Measurements from ENCODE around the gene DCLK1. TPM values are rescaled to one million over a fixed set of nuclear protein-coding genes. Genes with fewer than 3 reads are reported as not detected.
"Not testable (repeated sequence)": the region's sequence is repeated elsewhere in the genome, so short reads cannot be mapped to it uniquely, and the experiment has no call there.

Gene DCLK1
- total and polyA plus RNA-seq, 9 donors = 3.3 to 37.0 (median 20.7) TPM

- no peak for DNase-seq
- Histone ChIP-seq H3K9me3 (no peaks in the 10 kb centered on the region), H3K36me3 (no peaks in the 10 kb centered on the region), H3K4me3 (no peak overlapping the region), H3K27ac (no peak overlapping the region), H3K4me1 (ENCODE audit: insufficient read depth) (no peaks in the 10 kb centered on the region), H3K27me3 (no peaks in the 10 kb centered on the region)
- intact Hi-C loops (cut with DNase I) = no loop called here
- TF ChIP-seq POLR2A (IDR thresholded peaks at IDR 0.05) (no peak), EP300 (IDR thresholded peaks at IDR 0.05) (no peak), CTCF (IDR thresholded peaks at IDR 0.05) (no peak)
- WGBS, 3 donors = 56 to 74% (median 57%) methylated on average over 2 of the region's 2 CpGs
These were observed 48.8 kb downstream of the DCLK1 start for GRCh38 chr13:36082396-36082795.

- intact Hi-C loops (cut with DNase I) = loop anchor here in 1 of 4 donors (10.0 kb wide), 1 partner anchor 49 kb away; no protein-coding TSS in a partner anchor
- TF ChIP-seq EP300 (IDR thresholded peaks at IDR 0.05) = no peak
- TF ChIP-seq CTCF (IDR thresholded peaks at IDR 0.05) = no peak
- H3K27me3 ChIP-seq = no peaks in the 10 kb centered on the region
- DNase-seq = no peak
- no peaks in the 10 kb centered on the region for H3K9me3 ChIP-seq
- no peak overlapping the region for H3K4me3 ChIP-seq
- H3K4me1 ChIP-seq (ENCODE audit: insufficient read depth) = no peaks in the 10 kb centered on the region
- H3K36me3 ChIP-seq = no peaks in the 10 kb centered on the region
- no peak overlapping the region for H3K27ac ChIP-seq
These were observed 55.0 kb downstream of the DCLK1 start for GRCh38 chr13:36076211-36076610.

GRCh38 chr13:36074659-36075058 lies 56.5 kb downstream of the DCLK1 start:
- WGBS, 3 donors = 48 to 54% (median 50%) methylated on average over 3 of the region's 3 CpGs
- peak in 1 of 5 donors; percentile 20 for DNase-seq
- Histone ChIP-seq H3K36me3 (no peaks in the 10 kb centered on the region), H3K27ac (no peak overlapping the region), H3K4me3 (no peak overlapping the region), H3K4me1 (ENCODE audit: insufficient read depth) (no peaks in the 10 kb centered on the region), H3K9me3 (no peaks in the 10 kb centered on the region), H3K27me3 (no peaks in the 10 kb centered on the region)
- intact Hi-C loops (cut with DNase I) = loop anchor here in 1 of 4 donors (10.0 kb wide), 1 partner anchor 50 kb away; no protein-coding TSS in a partner anchor
- TF ChIP-seq EP300 (IDR thresholded peaks at IDR 0.05) (no peak), CTCF (IDR thresholded peaks at IDR 0.05) (no peak), POLR2A (IDR thresholded peaks at IDR 0.05) (no peak)

GRCh38 chr13:36072152-36072935 lies 58.8 kb downstream of the DCLK1 start:
- intact Hi-C loops (cut with DNase I) = loop anchor here in 1 of 4 donors (10.0 kb wide), 1 partner anchor 52 kb away; no protein-coding TSS in a partner anchor
- 74 to 82% (median 82%) methylated on average over 4 of the region's 4 CpGs for WGBS, 3 donors
- no peak for DNase-seq
- Histone ChIP-seq H3K4me1 (ENCODE audit: insufficient read depth) (peaks cover 5% of the 10 kb centered on the region), H3K9me3 (no peaks in the 10 kb centered on the region), H3K36me3 (no peaks in the 10 kb centered on the region), H3K4me3 (no peak overlapping the region), H3K27me3 (no peaks in the 10 kb centered on the region), H3K27ac (no peak overlapping the region)
- TF ChIP-seq CTCF (IDR thresholded peaks at IDR 0.05) (no peak), POLR2A (IDR thresholded peaks at IDR 0.05) (no peak), EP300 (IDR thresholded peaks at IDR 0.05) (no peak)

- peak; percentile 29 to 54 (median 42) for DNase-seq
- H3K4me3 ChIP-seq = not testable (repeated sequence)
- WGBS, 3 donors = 63 to 83% (median 82%) methylated on average over 12 of the region's 12 CpGs
These were observed 60.5 kb downstream of the DCLK1 start for GRCh38 chr13:36070504-36071192.

More at GRCh38 chr13:36070504-36071192, 60.5 kb downstream of the DCLK1 start:
- not testable (repeated sequence) for H3K9me3 ChIP-seq; H3K36me3 ChIP-seq; H3K27me3 ChIP-seq; H3K4me1 ChIP-seq (ENCODE audit: insufficient read depth)
- peak overlapping the region in 1 of 2 donors; percentile 77 for H3K27ac ChIP-seq
- intact Hi-C loops (cut with DNase I) = loop anchor here in 1 of 4 donors (10.0 kb wide), 1 partner anchor 54 kb away; no protein-coding TSS in a partner anchor
